ENCODE measurements around the gene DCBLD1. TPM values are rescaled to one million over a fixed set of nuclear protein-coding genes. Genes with fewer than 3 reads are reported as not detected.

Gene DCBLD1
- total and polyA plus RNA-seq, 2 of the 13 experiments (the other 11 are each of a cell fraction or from before 2014, with no cell fraction given) = 23.2 to 41.5 TPM

GRCh38 chr6:117441824-117442264 is 40.6 kb upstream of the DCBLD1 start (continued):
- TF ChIP-seq AGO1 (IDR thresholded peaks at IDR 0.05; ENCODE audit: low read depth, low read length, poor library complexity, severe bottlenecking) = no peak
- no peak for TF ChIP-seq PRMT3 (CRISPR knock-in tag; IDR thresholded peaks at IDR 0.05; ENCODE audit: borderline replicate concordance, low read depth)
- TF ChIP-seq KDM2A (CRISPR knock-in tag; IDR thresholded peaks at IDR 0.05; ENCODE audit: borderline replicate concordance, low read depth) = no peak
- TF ChIP-seq ZNF335 (CRISPR knock-in tag; IDR thresholded peaks at IDR 0.05) = no peak
- TF ChIP-seq, protein P1, sequence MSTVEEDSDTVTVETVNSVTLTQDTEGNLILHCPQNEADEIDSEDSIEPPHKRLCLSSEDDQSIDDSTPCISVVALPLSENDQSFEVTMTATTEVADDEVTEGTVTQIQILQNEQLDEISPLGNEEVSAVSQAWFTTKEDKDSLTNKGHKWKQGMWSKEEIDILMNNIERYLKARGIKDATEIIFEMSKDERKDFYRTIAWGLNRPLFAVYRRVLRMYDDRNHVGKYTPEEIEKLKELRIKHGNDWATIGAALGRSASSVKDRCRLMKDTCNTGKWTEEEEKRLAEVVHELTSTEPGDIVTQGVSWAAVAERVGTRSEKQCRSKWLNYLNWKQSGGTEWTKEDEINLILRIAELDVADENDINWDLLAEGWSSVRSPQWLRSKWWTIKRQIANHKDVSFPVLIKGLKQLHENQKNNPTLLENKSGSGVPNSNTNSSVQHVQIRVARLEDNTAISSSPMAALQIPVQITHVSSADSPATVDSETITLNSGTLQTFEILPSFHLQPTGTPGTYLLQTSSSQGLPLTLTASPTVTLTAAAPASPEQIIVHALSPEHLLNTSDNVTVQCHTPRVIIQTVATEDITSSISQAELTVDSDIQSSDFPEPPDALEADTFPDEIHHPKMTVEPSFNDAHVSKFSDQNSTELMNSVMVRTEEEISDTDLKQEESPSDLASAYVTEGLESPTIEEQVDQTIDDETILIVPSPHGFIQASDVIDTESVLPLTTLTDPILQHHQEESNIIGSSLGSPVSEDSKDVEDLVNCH (CRISPR knock-in tag; IDR thresholded peaks at IDR 0.05) = no peak
- TF ChIP-seq ZNF18 (CRISPR knock-in tag; IDR thresholded peaks at IDR 0.05; ENCODE audit: insufficient replicate concordance) = no peak
- peak; percentile 88 for TF ChIP-seq SSRP1 (CRISPR knock-in tag; IDR thresholded peaks at IDR 0.05)
- TF ChIP-seq ZBED4 (CRISPR knock-in tag; IDR thresholded peaks at IDR 0.05; ENCODE audit: borderline replicate concordance) = no peak
- no peak for TF ChIP-seq ZNF33B (CRISPR knock-in tag; IDR thresholded peaks at IDR 0.05)
- no peak for TF ChIP-seq NRL (CRISPR knock-in tag; IDR thresholded peaks at IDR 0.05; ENCODE audit: borderline replicate concordance)
- TF ChIP-seq ATF5 (CRISPR knock-in tag; IDR thresholded peaks at IDR 0.05; ENCODE audit: low read depth) = no peak
- no peak for TF ChIP-seq SP4 (CRISPR knock-in tag; IDR thresholded peaks at IDR 0.05)
- no peak for TF ChIP-seq SMAD1 (CRISPR knock-in tag; IDR thresholded peaks at IDR 0.05; ENCODE audit: borderline replicate concordance, low read depth)
- no peak; the same call in 1 of the 2 replicates for TF ChIP-seq AHR (CRISPR knock-in tag; IDR thresholded peaks at IDR 0.05)
- TF ChIP-seq TCF7L2 (IDR thresholded peaks at IDR 0.05; ENCODE audit: low read depth, low read length) = peak; percentile 74; the same call in 1 of the 2 replicates
- TF ChIP-seq TRIM24 (CRISPR knock-in tag; IDR thresholded peaks at IDR 0.05) = peak; percentile 96
- TF ChIP-seq NR2F6 (IDR thresholded peaks at IDR 0.05) = peak; percentile 75
- TF ChIP-seq NR2F6 (CRISPR knock-in tag; IDR thresholded peaks at IDR 0.05) = peak; percentile 62
- TF ChIP-seq HHEX (CRISPR knock-in tag; IDR thresholded peaks at IDR 0.05) = peak; percentile 45; the same call in 1 of the 2 replicates
- TF ChIP-seq DPF2 (CRISPR knock-in tag; IDR thresholded peaks at IDR 0.05; ENCODE audit: borderline replicate concordance, low read depth) = 0 out of 2 replicates have a peak, but pooled peaks have one; percentile 51
- TF ChIP-seq ZNF329 (CRISPR knock-in tag; IDR thresholded peaks at IDR 0.05; ENCODE audit: low read depth) = no peak
- no peak for TF ChIP-seq XBP1 (CRISPR knock-in tag; IDR thresholded peaks at IDR 0.05)
- no peak for TF ChIP-seq STAG1 (CRISPR knock-in tag; IDR thresholded peaks at IDR 0.05)
